IMR-90 (cell line): ENCODE measurements around the gene CINP. TPM values are rescaled to one million over a fixed set of nuclear protein-coding genes. Genes with fewer than 3 reads are reported as not detected.

ENCODE experiments used
- ATAC-seq: fragments of 200-7000 bp; cut with Tn5 transposase; 2 replicates; pipeline ENCODE4 v1.9.1; 2020; ENCODE audit warnings: low read depth, mild to moderate bottlenecking, moderate library complexity
- BruUV-seq: library from RNA; stranded (reverse); fragments of 400-500 nt; replicated peaks from 2 replicates; lab custom pipeline; 2021; lab: Mats Ljungman, UMichigan
- CTCF ChIA-PET: fragments of 300-600 bp; formaldehyde crosslinking; extraction: SDS; loops from one replicate; lab custom pipeline; 2021; ENCODE audit warnings: antibody characterized with exemption; lab: Yijun Ruan, JAX
- POLR2A ChIA-PET: fragments of 300-600 bp; sonication (Branson Sonifier 250); formaldehyde crosslinking; loops from one replicate; lab custom pipeline; 2022; ENCODE audit warnings: antibody characterized with exemption; ENCODE audit not compliant: unreplicated experiment; lab: Charles Lee
- DNase-seq: peaks from one replicate; pipeline ENCODE4 v3.0.0; 2013
- H2AFZ ChIP-seq: replicated peaks from 2 replicates; pipeline ENCODE3; 2013; ENCODE audit warnings: low read length, mild to moderate bottlenecking; ENCODE audit not compliant: poor library complexity
- H2AK5ac ChIP-seq: 2 replicates; pipeline ENCODE4 v1.6.1; 2013; ENCODE audit warnings: low read depth, low read length, inconsistent platforms
- H2AK9ac ChIP-seq: replicated peaks from 2 replicates; pipeline ENCODE3; 2013; ENCODE audit warnings: mild to moderate bottlenecking, low read depth, low read length, moderate library complexity; ENCODE audit not compliant: poor library complexity
- H2BK120ac ChIP-seq: 2 replicates; pipeline ENCODE4 v1.6.1; 2013; ENCODE audit warnings: low read depth, low read length, inconsistent platforms
- H2BK15ac ChIP-seq: 3 replicates; pipeline ENCODE4 v1.6.1; 2013; ENCODE audit warnings: low read depth, low read length, inconsistent platforms
- H2BK20ac ChIP-seq: 2 replicates; pipeline ENCODE4 v1.6.1; 2013; ENCODE audit warnings: low read depth, mild to moderate bottlenecking, inconsistent platforms, low read length, moderate library complexity
- H2BK5ac ChIP-seq: 2 replicates; pipeline ENCODE4 v1.6.1; 2013; ENCODE audit warnings: mild to moderate bottlenecking, low read depth, low read length, inconsistent platforms; ENCODE audit not compliant: poor library complexity, severe bottlenecking
- H3K14ac ChIP-seq: replicated peaks from 2 replicates; pipeline ENCODE4 v1.6.1; 2013; ENCODE audit warnings: low read depth, low read length, inconsistent platforms
- H3K18ac ChIP-seq: 2 replicates; pipeline ENCODE4 v1.6.1; 2013; ENCODE audit warnings: low read depth, low read length, control low read depth
- H3K23ac ChIP-seq: 2 replicates; pipeline ENCODE4 v1.6.1; 2013; ENCODE audit warnings: low read depth, low read length, inconsistent platforms
- H3K27ac ChIP-seq: 2 replicates; pipeline ENCODE4 v1.5.1; 2013; ENCODE audit warnings: mild to moderate bottlenecking, control low read depth, low read length; ENCODE audit not compliant: insufficient read depth
- H3K27me3 ChIP-seq: 2 replicates; pipeline ENCODE4 v1.6.1; 2013; ENCODE audit warnings: low read length; ENCODE audit not compliant: control insufficient read depth, insufficient read depth
- H3K36me3 ChIP-seq: 2 replicates; pipeline ENCODE4 v1.6.1; 2013; ENCODE audit warnings: low read length, mixed read lengths; ENCODE audit not compliant: control insufficient read depth, insufficient read depth
- H3K4ac ChIP-seq: 2 replicates; pipeline ENCODE4 v1.6.1; 2013; ENCODE audit warnings: low read depth, low read length, inconsistent platforms
- H3K4me1 ChIP-seq: 2 replicates; pipeline ENCODE4 v1.6.1; 2013; ENCODE audit warnings: low read length, mixed read lengths; ENCODE audit not compliant: control insufficient read depth, insufficient read depth
- H3K4me2 ChIP-seq: 2 replicates; pipeline ENCODE4 v1.6.1; 2013; ENCODE audit warnings: low read depth, mild to moderate bottlenecking, control low read depth, low read length, moderate library complexity
- H3K4me3 ChIP-seq: 2 replicates; pipeline ENCODE4 v1.5.1; 2013; ENCODE audit warnings: low read depth, mild to moderate bottlenecking, control low read depth, low read length, moderate library complexity; ENCODE audit not compliant: insufficient read depth
- H3K56ac ChIP-seq: 2 replicates; pipeline ENCODE4 v1.6.1; 2013; ENCODE audit warnings: low read length, inconsistent platforms; ENCODE audit not compliant: insufficient read depth; ENCODE audit errors: extremely low read depth
- H3K79me1 ChIP-seq, 2 experiments: 2 replicates each; pipeline ENCODE4 v1.6.1; 2013; ENCODE audit warnings: low read length in 2 of 2, inconsistent platforms in 1 of 2, low read depth in 1 of 2
- H3K9ac ChIP-seq: 2 replicates; pipeline ENCODE4 v1.6.1; 2013; ENCODE audit warnings: low read depth, low read length, control low read depth
- H3K9me1 ChIP-seq: 2 replicates; pipeline ENCODE4 v1.6.1; 2013; ENCODE audit warnings: low read length, inconsistent platforms; ENCODE audit not compliant: insufficient read depth
- H3K9me3 ChIP-seq: 2 replicates; pipeline ENCODE4 v1.6.1; 2013; ENCODE audit warnings: low read length; ENCODE audit not compliant: control insufficient read depth, insufficient read depth
- H4K20me1 ChIP-seq: 2 replicates; pipeline ENCODE4 v1.6.1; 2013; ENCODE audit warnings: low read length, inconsistent platforms; ENCODE audit not compliant: insufficient read depth
- H4K5ac ChIP-seq: 2 replicates; pipeline ENCODE4 v1.6.1; 2013; ENCODE audit warnings: mild to moderate bottlenecking, low read depth, low read length, control low read depth
- H4K8ac ChIP-seq, 2 experiments: 2 replicates each; pipeline ENCODE4 v1.6.1; 2013; ENCODE audit warnings: low read depth in 2 of 2, low read length in 2 of 2, control low read depth in 1 of 2, inconsistent platforms in 1 of 2
- H4K91ac ChIP-seq: 2 replicates; pipeline ENCODE4 v1.6.1; 2013; ENCODE audit warnings: low read depth, low read length, inconsistent platforms; ENCODE audit not compliant: insufficient read depth
- BHLHE40 ChIP-seq: fragments of 150-350 bp; IDR thresholded peaks from 2 replicates; pipeline ENCODE4 v1.6.1; 2016; ENCODE audit warnings: mild to moderate bottlenecking, low read depth, low read length
- CEBPB ChIP-seq: IDR thresholded peaks from 2 replicates; pipeline ENCODE4 v1.6.1; 2012; ENCODE audit warnings: low read depth, low read length, improper control_type of control experiment
- CHD1 ChIP-seq: IDR thresholded peaks from 2 replicates; pipeline ENCODE4 v1.6.1; 2012; ENCODE audit warnings: low read depth, low read length, improper control_type of control experiment
- CTCF ChIP-seq: conservative IDR thresholded peaks from 2 replicates; pipeline ENCODE4 v1.5.1; 2012; ENCODE audit warnings: mild to moderate bottlenecking, low read depth, low read length, improper control_type of control experiment
- ELK1 ChIP-seq: fragments of 150-350 bp; IDR thresholded peaks from 2 replicates; pipeline ENCODE4 v1.6.1; 2016; ENCODE audit warnings: low read depth, mild to moderate bottlenecking, low read length, moderate library complexity, borderline replicate concordance
- FOS ChIP-seq: fragments of 150-350 bp; IDR thresholded peaks from 2 replicates; pipeline ENCODE4 v1.6.1; 2016; ENCODE audit warnings: low read depth, low read length
- MAFK ChIP-seq: IDR thresholded peaks from 2 replicates; pipeline ENCODE4 v1.6.1; 2012; ENCODE audit warnings: low read depth, low read length, improper control_type of control experiment
- MAZ ChIP-seq: IDR thresholded peaks from 2 replicates; pipeline ENCODE4 v1.6.1; 2012; ENCODE audit warnings: low read depth, mild to moderate bottlenecking, low read length, improper control_type of control experiment, moderate library complexity, borderline replicate concordance
- MXI1 ChIP-seq: IDR thresholded peaks from 2 replicates; pipeline ENCODE4 v1.6.1; 2012; ENCODE audit warnings: low read depth, mild to moderate bottlenecking, low read length, moderate library complexity, borderline replicate concordance
- NFE2L2 ChIP-seq: fragments of 150-350 bp; IDR thresholded peaks from 2 replicates; pipeline ENCODE4 v1.6.1; 2016; ENCODE audit warnings: low read depth, mild to moderate bottlenecking, low read length
- POLR2A ChIP-seq: IDR thresholded peaks from 2 replicates; pipeline ENCODE4 v1.6.1; 2012; ENCODE audit warnings: mild to moderate bottlenecking, low read depth, low read length
- RAD21 ChIP-seq: IDR thresholded peaks from 2 replicates; pipeline ENCODE4 v1.6.1; 2012; ENCODE audit warnings: low read length, improper control_type of control experiment
- RCOR1 ChIP-seq: IDR thresholded peaks from 2 replicates; pipeline ENCODE4 v1.6.1; 2012; ENCODE audit warnings: mild to moderate bottlenecking, low read length, improper control_type of control experiment; ENCODE audit not compliant: insufficient replicate concordance
- SMC3 ChIP-seq: fragments of 150-350 bp; IDR thresholded peaks from 2 replicates; pipeline ENCODE4 v1.6.1; 2016; ENCODE audit warnings: low read depth, mild to moderate bottlenecking, antibody characterized with exemption, low read length, moderate library complexity
- USF2 ChIP-seq: fragments of 150-350 bp; IDR thresholded peaks from 2 replicates; pipeline ENCODE4 v1.6.1; 2017; ENCODE audit warnings: mild to moderate bottlenecking, antibody characterized with exemption, low read length, low read depth
- WGBS, 2 experiments: methylation state at CpG; one replicate each; pipeline versions ENCODE4 v1.1.5 to v1.1.7; 2013; ENCODE audit warnings: missing lambda C conversion rate in 2 of 2; ENCODE audit not compliant: insufficient read length in 1 of 2; ENCODE audit errors: extremely low coverage in 2 of 2; 5-methylcytosine and 5-hydroxymethylcytosine counted together
- dilution Hi-C: fragments of 300-500 bp; cut with HindIII; formaldehyde crosslinking; loops from one replicate; pipeline ENCODE4 v1.14.3; 2018; ENCODE audit warnings: low sequenced_read_pairs; ENCODE audit not compliant: unreplicated experiment
- in situ Hi-C: fragments of 300-500 bp; cut with MboI; formaldehyde crosslinking; loops from 3 replicates; pipeline ENCODE4 v1.14.3; 2019; ENCODE audit warnings: low sequenced_read_pairs, inconsistent platforms, mixed read lengths
- intact Hi-C: fragments of 100-400 bp; cut with micrococcal nuclease; formaldehyde crosslinking; loops from 2 replicates; pipeline ENCODE4 v1.10.0; 2022
- polyA plus RNA-seq, 3 experiments: library from polyadenylated mRNA; depleted of rRNA; stranded (reverse); fragments of >200 nt; gene quantifications; 2 replicates each; pipeline ENCODE4 v1.2.3, GENCODE V29; 2012; ENCODE audit warnings: low replicate concordance in 1 of 3
- total RNA-seq: library from RNA; depleted of rRNA; stranded (reverse); fragments of >200 nt; gene quantifications from 2 replicates; pipeline ENCODE4 v1.2.3, GENCODE V29; 2012

Gene CINP
- total and polyA plus RNA-seq, 2 of the 4 experiments (the other 2 are of a cell fraction) = 41.9 to 56.4 TPM

- H2AFZ ChIP-seq = no peak overlapping the region
- H2BK120ac ChIP-seq = no peak overlapping the region
- ATAC-seq (no peak), DNase-seq (no peak)
- peaks cover 0 to 4% of the 10 kb centered on the region in 2 experiments; a peak in 1 of 4 replicates for H3K79me1 ChIP-seq
- ChIA-PET POLR2A (no interaction called here), CTCF (no interaction called here)
- dilution Hi-C loops (no loop called here), intact Hi-C loops (no loop called here), in situ Hi-C loops (no loop called here)
- H3K4me1 ChIP-seq = no peaks in the 10 kb centered on the region
- no peak overlapping the region for H4K8ac ChIP-seq
- no peak overlapping the region for H3K14ac ChIP-seq
- no peak overlapping the region for H2BK20ac ChIP-seq
- no peak overlapping the region for H2AK9ac ChIP-seq
- no peak overlapping the region for H4K5ac ChIP-seq
- H3K56ac ChIP-seq = no peak overlapping the region
- H4K20me1 ChIP-seq = no peaks in the 10 kb centered on the region
- no peaks in the 10 kb centered on the region for H3K27me3 ChIP-seq
- H2AK5ac ChIP-seq = no peak overlapping the region
- H3K9me3 ChIP-seq = no peaks in the 10 kb centered on the region
- H3K36me3 ChIP-seq = peaks cover 19% of the 10 kb centered on the region
- BruUV-seq = no TSS peak
- no peak overlapping the region for H2BK15ac ChIP-seq
- H3K9me1 ChIP-seq = no peaks in the 10 kb centered on the region
- H3K4ac ChIP-seq = no peak overlapping the region
- H3K9ac ChIP-seq = no peak overlapping the region
- H3K4me3 ChIP-seq = no peak overlapping the region
- no peak overlapping the region for H3K4me2 ChIP-seq
- H2BK5ac ChIP-seq = no peak overlapping the region
- H3K23ac ChIP-seq = no peak overlapping the region
- H3K18ac ChIP-seq = no peak overlapping the region
- no peak overlapping the region for H4K91ac ChIP-seq
- H3K27ac ChIP-seq = no peak overlapping the region
- 100% methylated on average over 2 of the region's 13 CpGs; no CpG with 5 or more reads in 1 of the 2 experiments for WGBS, 2 experiments
- TF ChIP-seq POLR2A (no peak), CHD1 (no peak), MXI1 (no peak), RCOR1 (no peak), BHLHE40 (no peak), CTCF (no peak), NFE2L2 (no peak), MAZ (no peak), USF2 (no peak), ELK1 (no peak), CEBPB (no peak), RAD21 (no peak), SMC3 (no peak), FOS (no peak), MAFK (no peak)
These were observed 28.6 kb downstream of the CINP start for GRCh38 chr14:102333795-102334705.
